HEK293 (cell line): ENCODE measurements around the gene ANO8.
A peak's percentile ranks its signal among the peaks of the same experiment; 100 is the strongest.

Experiments used
- CTCF ChIA-PET: fragments of 350-600 bp; formaldehyde crosslinking; extraction: SDS; loops from one replicate; lab custom pipeline; 2021; ENCODE audit warnings: antibody characterized with exemption; lab: Yijun Ruan, JAX
- POLR2A ChIA-PET: fragments of 300-600 bp; formaldehyde crosslinking; extraction: SDS; loops from one replicate; lab custom pipeline; 2020; ENCODE audit warnings: antibody characterized with exemption, inconsistent platforms; lab: Yijun Ruan, JAX
- H3K27ac ChIP-seq: fragments of 200-500 bp; sonication (Bioruptor generic); 2 replicates; pipeline ENCODE4 v1.5.1; 2014; ENCODE audit warnings: low read depth, low read length, control low read depth, inconsistent platforms; ENCODE audit errors: extremely low read depth
- H3K36me3 ChIP-seq, 2 experiments: fragments of 200-500 bp in 1 of 2; sonication (Bioruptor generic) in 1 of 2; 1 replicate in 1 of 2; 2 replicates in 1 of 2; pipeline ENCODE4 v1.5.1; 2014 to 2017; ENCODE audit warnings: inconsistent platforms in 2 of 2, low read length in 2 of 2; ENCODE audit not compliant: control insufficient read depth in 2 of 2, insufficient read depth in 1 of 2
- H3K4me1 ChIP-seq: fragments of 200-500 bp; sonication (Bioruptor generic); 2 replicates; pipeline ENCODE4 v1.5.1; 2014; ENCODE audit warnings: mild to moderate bottlenecking, low read length, inconsistent platforms; ENCODE audit not compliant: control insufficient read depth, insufficient read depth
- H3K4me3 ChIP-seq: 2 replicates; pipeline ENCODE4 v1.5.1; 2011; ENCODE audit warnings: low read depth, mild to moderate bottlenecking, control low read depth, low read length, moderate library complexity
- H3K9me3 ChIP-seq: fragments of 200-500 bp; sonication (Bioruptor generic); 2 replicates; pipeline ENCODE4 v1.5.1; 2014; ENCODE audit warnings: low read depth, low read length, inconsistent platforms; ENCODE audit not compliant: control insufficient read depth, insufficient read depth
- IKZF3 ChIP-seq: fragments of 450-650 bp; IDR thresholded peaks from 2 replicates; pipeline ENCODE4 v1.5.0; 2018; ENCODE audit warnings: missing biosample characterization, mild to moderate bottlenecking, missing genetic modification characterization, moderate library complexity
- KLF16 ChIP-seq: fragments of 450-650 bp; formaldehyde crosslinking; IDR thresholded peaks from 2 replicates; pipeline ENCODE4 v1.5.1; 2017; ENCODE audit warnings: missing biosample characterization, missing genetic modification characterization
- RBAK ChIP-seq: fragments of 450-650 bp; formaldehyde crosslinking; IDR thresholded peaks from 2 replicates; pipeline ENCODE4 v1.5.1; 2016; ENCODE audit warnings: missing biosample characterization, missing genetic modification characterization
- SALL2 ChIP-seq: fragments of 450-650 bp; formaldehyde crosslinking; IDR thresholded peaks from 2 replicates; pipeline ENCODE4 v1.5.0; 2017; ENCODE audit warnings: missing biosample characterization, mild to moderate bottlenecking, missing genetic modification characterization, borderline replicate concordance
- ZBTB20 ChIP-seq: fragments of 450-650 bp; formaldehyde crosslinking; IDR thresholded peaks from 2 replicates; pipeline ENCODE4 v1.5.1; 2016; ENCODE audit warnings: missing biosample characterization, missing genetic modification characterization
- ZFP69B ChIP-seq: fragments of 450-650 bp; formaldehyde crosslinking; IDR thresholded peaks from 2 replicates; pipeline ENCODE4 v1.5.1; 2016; ENCODE audit warnings: missing biosample characterization, missing genetic modification characterization
- ZIC2 ChIP-seq: fragments of 450-650 bp; formaldehyde crosslinking; IDR thresholded peaks from 2 replicates; pipeline ENCODE4 v1.5.1; 2016; ENCODE audit warnings: missing biosample characterization, missing genetic modification characterization
- ZNF2 ChIP-seq: fragments of 450-650 bp; formaldehyde crosslinking; IDR thresholded peaks from 2 replicates; pipeline ENCODE4 v1.5.1; 2016; ENCODE audit warnings: missing biosample characterization, missing genetic modification characterization
- ZNF214 ChIP-seq: fragments of 450-650 bp; formaldehyde crosslinking; IDR thresholded peaks from 2 replicates; pipeline ENCODE4 v1.5.1; 2017; ENCODE audit warnings: missing biosample characterization, mild to moderate bottlenecking, missing genetic modification characterization, borderline replicate concordance
- ZNF366 ChIP-seq: fragments of 450-650 bp; formaldehyde crosslinking; conservative IDR thresholded peaks from 2 replicates; pipeline ENCODE4 v1.5.1; 2016; ENCODE audit warnings: missing biosample characterization, missing genetic modification characterization
- ZNF394 ChIP-seq: fragments of 450-650 bp; formaldehyde crosslinking; IDR thresholded peaks from 2 replicates; pipeline ENCODE4 v1.5.1; 2016; ENCODE audit warnings: missing biosample characterization, missing genetic modification characterization, mild to moderate bottlenecking, moderate library complexity, borderline replicate concordance
- ZNF600 ChIP-seq: fragments of 450-650 bp; formaldehyde crosslinking; IDR thresholded peaks from 2 replicates; pipeline ENCODE4 v1.5.1; 2016; ENCODE audit warnings: missing biosample characterization, missing genetic modification characterization
- ZNF629 ChIP-seq: fragments of 450-650 bp; formaldehyde crosslinking; IDR thresholded peaks from 2 replicates; pipeline ENCODE4 v1.5.1; 2017; ENCODE audit warnings: missing biosample characterization, missing genetic modification characterization
- ZNF654 ChIP-seq: fragments of 450-650 bp; formaldehyde crosslinking; IDR thresholded peaks from 2 replicates; pipeline ENCODE4 v1.5.1; 2016; ENCODE audit warnings: low read depth, missing biosample characterization, missing genetic modification characterization
- ZNF664 ChIP-seq: fragments of 450-650 bp; formaldehyde crosslinking; IDR thresholded peaks from 2 replicates; pipeline ENCODE4 v1.5.1; 2016; ENCODE audit warnings: missing biosample characterization, missing genetic modification characterization
- TF ChIP-seq, protein P1 (sequence below): fragments of 450-650 bp; formaldehyde crosslinking; IDR thresholded peaks from 2 replicates; pipeline ENCODE4 v1.5.1; 2016; ENCODE audit warnings: missing biosample characterization, missing genetic modification characterization
- TF ChIP-seq, protein P2 (sequence below): fragments of 450-650 bp; formaldehyde crosslinking; IDR thresholded peaks from 2 replicates; pipeline ENCODE4 v1.5.1; 2016; ENCODE audit warnings: missing biosample characterization, missing genetic modification characterization
- TF ChIP-seq, protein P3 (sequence below): fragments of 450-650 bp; formaldehyde crosslinking; IDR thresholded peaks from 2 replicates; pipeline ENCODE4 v1.5.1; 2016; ENCODE audit warnings: missing biosample characterization, missing genetic modification characterization

The ANO8 gene

DNA sequence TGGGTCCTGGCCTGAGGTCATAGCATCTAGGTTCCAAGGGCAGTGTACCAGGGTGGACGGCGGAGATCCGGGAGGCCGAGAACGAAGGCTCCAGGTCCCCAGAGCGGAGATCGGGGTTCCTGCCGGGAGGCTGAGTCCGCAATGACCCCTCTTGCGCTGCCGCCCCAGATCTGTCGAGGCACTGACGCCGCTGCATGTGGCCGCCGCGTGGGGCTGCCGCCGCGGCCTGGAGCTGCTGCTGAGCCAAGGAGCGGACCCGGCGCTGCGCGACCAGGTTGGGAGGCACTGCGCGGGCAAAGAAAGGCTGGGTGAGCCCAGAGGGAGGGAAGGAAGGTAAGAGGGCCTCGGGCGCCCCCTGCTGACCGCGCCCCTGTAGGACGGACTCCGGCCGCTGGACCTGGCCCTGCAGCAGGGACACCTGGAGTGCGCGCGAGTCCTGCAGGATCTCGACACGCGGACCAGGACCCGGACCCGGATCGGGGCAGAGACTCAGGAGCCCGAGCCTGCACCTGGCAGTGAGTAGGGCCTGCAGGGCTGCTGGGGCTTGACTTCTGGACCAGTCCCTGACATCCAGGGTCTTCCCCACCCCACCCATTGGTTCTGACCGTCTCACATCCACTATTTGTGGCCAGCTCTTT lies 52.0 kb downstream of the ANO8 start (continued):
- no peak for TF ChIP-seq KLF16 (tag by site-specific recombination)
- TF ChIP-seq ZNF366: peak; percentile 89
- peak; percentile 38; the same call in 1 of the 2 replicates for TF ChIP-seq ZFP69B
- TF ChIP-seq ZIC2 (tag by site-specific recombination): peak; percentile 94
- TF ChIP-seq ZNF2 (tag by site-specific recombination): peak; percentile 80
- TF ChIP-seq ZNF629 (tag by site-specific recombination): peak; percentile 37; the same call in 1 of the 2 replicates
- peak; percentile 83 for TF ChIP-seq ZNF654 (tag by site-specific recombination)
- TF ChIP-seq, protein P1, sequence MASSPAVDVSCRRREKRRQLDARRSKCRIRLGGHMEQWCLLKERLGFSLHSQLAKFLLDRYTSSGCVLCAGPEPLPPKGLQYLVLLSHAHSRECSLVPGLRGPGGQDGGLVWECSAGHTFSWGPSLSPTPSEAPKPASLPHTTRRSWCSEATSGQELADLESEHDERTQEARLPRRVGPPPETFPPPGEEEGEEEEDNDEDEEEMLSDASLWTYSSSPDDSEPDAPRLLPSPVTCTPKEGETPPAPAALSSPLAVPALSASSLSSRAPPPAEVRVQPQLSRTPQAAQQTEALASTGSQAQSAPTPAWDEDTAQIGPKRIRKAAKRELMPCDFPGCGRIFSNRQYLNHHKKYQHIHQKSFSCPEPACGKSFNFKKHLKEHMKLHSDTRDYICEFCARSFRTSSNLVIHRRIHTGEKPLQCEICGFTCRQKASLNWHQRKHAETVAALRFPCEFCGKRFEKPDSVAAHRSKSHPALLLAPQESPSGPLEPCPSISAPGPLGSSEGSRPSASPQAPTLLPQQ (tag by site-specific recombination): peak; percentile 64; the same call in 1 of the 2 replicates
- peak; percentile 29; the same call in 1 of the 2 replicates for TF ChIP-seq IKZF3 (tag by site-specific recombination)
- TF ChIP-seq RBAK (tag by site-specific recombination): no peak
- TF ChIP-seq, protein P2, sequence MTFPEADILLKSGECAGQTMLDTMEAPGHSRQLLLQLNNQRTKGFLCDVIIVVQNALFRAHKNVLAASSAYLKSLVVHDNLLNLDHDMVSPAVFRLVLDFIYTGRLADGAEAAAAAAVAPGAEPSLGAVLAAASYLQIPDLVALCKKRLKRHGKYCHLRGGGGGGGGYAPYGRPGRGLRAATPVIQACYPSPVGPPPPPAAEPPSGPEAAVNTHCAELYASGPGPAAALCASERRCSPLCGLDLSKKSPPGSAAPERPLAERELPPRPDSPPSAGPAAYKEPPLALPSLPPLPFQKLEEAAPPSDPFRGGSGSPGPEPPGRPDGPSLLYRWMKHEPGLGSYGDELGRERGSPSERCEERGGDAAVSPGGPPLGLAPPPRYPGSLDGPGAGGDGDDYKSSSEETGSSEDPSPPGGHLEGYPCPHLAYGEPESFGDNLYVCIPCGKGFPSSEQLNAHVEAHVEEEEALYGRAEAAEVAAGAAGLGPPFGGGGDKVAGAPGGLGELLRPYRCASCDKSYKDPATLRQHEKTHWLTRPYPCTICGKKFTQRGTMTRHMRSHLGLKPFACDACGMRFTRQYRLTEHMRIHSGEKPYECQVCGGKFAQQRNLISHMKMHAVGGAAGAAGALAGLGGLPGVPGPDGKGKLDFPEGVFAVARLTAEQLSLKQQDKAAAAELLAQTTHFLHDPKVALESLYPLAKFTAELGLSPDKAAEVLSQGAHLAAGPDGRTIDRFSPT (tag by site-specific recombination): peak; percentile 89
- peak; percentile 83; the same call in 1 of the 2 replicates for TF ChIP-seq ZNF394 (tag by site-specific recombination)
- TF ChIP-seq ZNF600 (tag by site-specific recombination): peak; percentile 89
- TF ChIP-seq, protein P3, sequence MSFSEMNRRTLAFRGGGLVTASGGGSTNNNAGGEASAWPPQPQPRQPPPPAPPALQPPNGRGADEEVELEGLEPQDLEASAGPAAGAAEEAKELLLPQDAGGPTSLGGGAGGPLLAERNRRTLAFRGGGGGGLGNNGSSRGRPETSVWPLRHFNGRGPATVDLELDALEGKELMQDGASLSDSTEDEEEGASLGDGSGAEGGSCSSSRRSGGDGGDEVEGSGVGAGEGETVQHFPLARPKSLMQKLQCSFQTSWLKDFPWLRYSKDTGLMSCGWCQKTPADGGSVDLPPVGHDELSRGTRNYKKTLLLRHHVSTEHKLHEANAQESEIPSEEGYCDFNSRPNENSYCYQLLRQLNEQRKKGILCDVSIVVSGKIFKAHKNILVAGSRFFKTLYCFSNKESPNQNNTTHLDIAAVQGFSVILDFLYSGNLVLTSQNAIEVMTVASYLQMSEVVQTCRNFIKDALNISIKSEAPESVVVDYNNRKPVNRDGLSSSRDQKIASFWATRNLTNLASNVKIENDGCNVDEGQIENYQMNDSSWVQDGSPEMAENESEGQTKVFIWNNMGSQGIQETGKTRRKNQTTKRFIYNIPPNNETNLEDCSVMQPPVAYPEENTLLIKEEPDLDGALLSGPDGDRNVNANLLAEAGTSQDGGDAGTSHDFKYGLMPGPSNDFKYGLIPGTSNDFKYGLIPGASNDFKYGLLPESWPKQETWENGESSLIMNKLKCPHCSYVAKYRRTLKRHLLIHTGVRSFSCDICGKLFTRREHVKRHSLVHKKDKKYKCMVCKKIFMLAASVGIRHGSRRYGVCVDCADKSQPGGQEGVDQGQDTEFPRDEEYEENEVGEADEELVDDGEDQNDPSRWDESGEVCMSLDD (tag by site-specific recombination): 0 out of 2 replicates have a peak, but pooled peaks have one; percentile 26
- no peak for TF ChIP-seq ZNF214 (tag by site-specific recombination)
- 0 out of 2 replicates have a peak, but pooled peaks have one; percentile 12 for TF ChIP-seq ZBTB20 (tag by site-specific recombination)

DNA sequence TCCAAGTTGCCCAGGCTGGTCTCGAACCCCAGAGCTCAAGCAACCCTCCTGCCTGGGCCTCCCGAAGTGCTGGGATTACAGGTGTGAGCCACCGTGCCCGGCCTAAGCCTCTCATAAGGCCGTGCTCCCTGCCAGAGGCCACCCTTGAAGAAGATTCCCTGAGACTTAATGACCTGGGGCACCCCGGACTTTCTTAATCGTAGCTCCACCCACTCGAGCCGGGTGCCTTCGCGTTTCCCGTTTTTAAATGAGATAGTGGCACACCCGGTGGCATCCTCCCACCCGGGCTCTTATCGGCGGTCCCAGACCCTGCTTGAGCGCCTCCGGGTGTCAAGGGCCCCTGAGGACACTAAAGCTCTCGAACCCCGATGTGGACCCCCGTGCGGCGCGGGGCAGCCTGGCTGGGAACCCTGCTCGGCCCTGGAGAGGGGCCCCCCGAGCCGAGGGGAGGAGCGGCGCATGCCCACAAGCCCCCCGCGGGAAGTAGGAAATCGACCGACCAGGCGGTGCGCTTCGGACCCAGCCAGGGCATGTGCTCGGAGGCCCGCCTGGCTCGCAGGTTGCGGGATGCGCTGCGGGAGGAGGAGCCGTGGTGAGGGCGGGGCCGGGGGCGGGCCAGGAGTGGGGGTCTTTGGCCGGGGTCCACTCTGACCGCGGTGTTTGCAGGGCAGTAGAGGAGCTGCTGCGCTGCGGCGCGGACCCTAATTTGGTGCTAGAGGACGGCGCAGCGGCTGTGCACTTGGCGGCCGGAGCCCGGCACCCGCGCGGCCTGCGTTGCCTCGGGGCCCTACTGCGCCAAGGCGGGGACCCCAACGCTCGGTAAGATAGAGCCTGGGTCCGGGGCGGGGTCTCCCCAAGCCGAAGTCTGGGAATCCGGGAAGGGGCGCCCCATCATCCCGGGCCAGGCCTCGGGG lies 53.0 kb downstream of the ANO8 start, which contains the start of gene ANKLE1:
Gene ANKLE1 (plus strand): TSS at position 511 of the 914 bp plus-strand sequence. CDS start 20 bp downstream, at position 531.
- TF ChIP-seq SALL2 (tag by site-specific recombination) (no peak), ZNF664 (tag by site-specific recombination) (0 out of 2 replicates have a peak, but pooled peaks have one; percentile 32)
- ChIA-PET POLR2A (interaction anchor here (0.6 to 1.0 kb wide), 6 partner anchors 15 to 59 kb away, joined by 3 to 8 read pairs (median 3); partner anchors contain the start of gene BABAM1), CTCF (interaction anchor here (0.5 to 4.1 kb wide), 22 partner anchors 8 to 1201 kb away, joined by 3 to 37 read pairs (median 4); partner anchors contain the start of genes ABHD8, BABAM1, HAUS8 and USE1)
- no peaks in the 10 kb centered on the region for H3K4me1 ChIP-seq
- H3K4me3 ChIP-seq: no peak within 1 kb of the TSS
- peaks cover 4 to 18% of the 10 kb centered on the region in 2 experiments; a peak in 2 of 3 replicates for H3K36me3 ChIP-seq
- H3K27ac ChIP-seq: no peak within 1 kb of the TSS
- H3K9me3 ChIP-seq: no peaks in the 10 kb centered on the region
